ENCODE results near the gene DUS3L.
"Not testable (repeated sequence)": the region's sequence is repeated elsewhere in the genome, so short reads cannot be mapped to it uniquely, and the experiment has no call there.

The DUS3L gene

DNA sequence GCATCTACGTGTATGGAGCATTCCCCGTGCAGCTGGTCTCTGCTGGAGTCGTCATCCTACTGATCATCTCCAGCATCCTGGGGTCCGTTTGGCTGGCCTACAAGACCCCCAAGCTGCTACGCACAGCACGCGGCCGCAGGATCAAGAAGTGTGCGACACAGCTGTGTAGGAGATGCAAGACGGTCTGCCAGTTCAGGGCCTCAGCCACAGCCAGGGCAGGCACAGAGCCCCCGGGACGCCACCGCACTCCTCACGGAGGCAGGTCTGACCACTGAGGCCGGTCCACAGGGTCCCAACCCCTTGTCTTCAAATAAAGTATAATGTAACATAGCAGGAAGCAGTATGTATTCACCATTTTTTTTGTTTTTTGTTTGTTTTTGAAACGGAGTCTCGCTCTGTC is 12.6 kb downstream of the DUS3L start:
- no peak for DNase-seq (ENCODE audit: low read depth in 4 of 4, low spot score in 1 of 4)

GRCh38 chr19:5775668-5776309 is 15.2 kb downstream of the DUS3L start:
- DNase-seq (ENCODE audit: low read depth in 4 of 4, low spot score in 1 of 4), result no peak

DNA sequence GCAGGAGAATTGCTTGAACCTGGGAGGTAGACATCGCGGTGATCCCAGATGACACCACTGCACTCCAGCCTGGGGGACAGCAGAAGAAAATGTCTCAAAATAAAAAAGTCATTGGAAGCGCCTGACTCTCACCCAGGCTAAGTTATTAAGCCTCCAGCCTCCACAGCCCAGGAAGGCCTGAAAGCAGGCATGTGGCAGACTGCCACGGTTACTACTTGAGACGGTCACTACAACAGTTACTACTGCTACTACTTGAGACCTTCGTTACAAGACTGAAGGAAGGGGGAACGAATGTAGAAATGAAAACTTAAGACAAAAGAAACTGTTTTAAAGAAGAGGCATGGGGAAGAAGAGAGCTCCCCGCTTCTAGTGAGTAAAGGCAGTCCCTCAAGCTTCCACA is 16.0 kb downstream of the DUS3L start:
- DNase-seq (ENCODE audit: low read depth in 4 of 4, low spot score in 1 of 4), result no peak

- no peak for DNase-seq (ENCODE audit: low read depth in 4 of 4, low spot score in 1 of 4)
Observed at GRCh38 chr19:5773276-5773675, 17.7 kb downstream of the DUS3L start.

DNA sequence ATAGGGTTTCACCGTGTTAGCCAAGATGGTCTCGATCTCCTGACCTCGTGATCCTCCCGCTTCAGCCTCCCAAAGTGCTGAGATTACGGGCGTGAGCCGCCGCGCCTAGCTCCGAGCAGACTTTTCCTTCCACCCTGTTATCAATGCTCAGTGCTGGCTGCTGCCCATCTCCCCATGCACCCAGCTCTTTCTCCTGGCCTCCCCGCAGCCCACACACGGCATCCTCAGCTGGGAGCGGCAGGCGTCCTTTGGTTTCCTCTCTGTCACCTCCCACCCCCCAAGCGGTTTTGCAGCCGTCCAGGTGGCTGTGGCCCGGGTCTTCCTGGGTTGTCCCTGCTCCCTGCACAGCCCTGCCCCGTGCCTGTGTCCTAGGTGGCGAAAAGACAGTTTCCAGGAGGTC is 18.5 kb downstream of the DUS3L start:
- DNase-seq (ENCODE audit: low read depth in 4 of 4, low spot score in 1 of 4), result no peak

DNA sequence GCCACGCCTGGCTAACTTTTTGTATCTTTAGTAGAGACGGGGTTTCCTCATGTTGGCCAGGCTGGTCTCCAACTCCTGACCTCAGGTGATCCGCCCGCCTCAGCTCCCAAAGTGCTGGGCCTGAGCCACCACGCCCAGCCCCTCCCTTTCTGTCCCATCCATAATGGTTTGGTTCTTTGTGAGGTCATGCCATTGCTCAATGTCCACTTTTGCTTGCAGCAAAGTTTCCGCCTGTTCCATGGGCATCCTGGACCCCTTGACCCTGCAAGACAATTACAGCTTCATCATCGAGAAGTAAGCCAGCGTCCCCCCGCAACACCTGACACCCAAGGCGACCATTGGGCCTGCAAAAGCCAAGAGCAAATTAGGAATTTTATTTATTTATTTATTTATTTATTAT is 23.0 kb downstream of the DUS3L start:
- DNase-seq (ENCODE audit: low read depth in 4 of 4, low spot score in 1 of 4), result no peak

- no peak for DNase-seq (ENCODE audit: low read depth in 4 of 4, low spot score in 1 of 4)
Observed at GRCh38 chr19:5765220-5765619, 25.7 kb downstream of the DUS3L start.

DNA sequence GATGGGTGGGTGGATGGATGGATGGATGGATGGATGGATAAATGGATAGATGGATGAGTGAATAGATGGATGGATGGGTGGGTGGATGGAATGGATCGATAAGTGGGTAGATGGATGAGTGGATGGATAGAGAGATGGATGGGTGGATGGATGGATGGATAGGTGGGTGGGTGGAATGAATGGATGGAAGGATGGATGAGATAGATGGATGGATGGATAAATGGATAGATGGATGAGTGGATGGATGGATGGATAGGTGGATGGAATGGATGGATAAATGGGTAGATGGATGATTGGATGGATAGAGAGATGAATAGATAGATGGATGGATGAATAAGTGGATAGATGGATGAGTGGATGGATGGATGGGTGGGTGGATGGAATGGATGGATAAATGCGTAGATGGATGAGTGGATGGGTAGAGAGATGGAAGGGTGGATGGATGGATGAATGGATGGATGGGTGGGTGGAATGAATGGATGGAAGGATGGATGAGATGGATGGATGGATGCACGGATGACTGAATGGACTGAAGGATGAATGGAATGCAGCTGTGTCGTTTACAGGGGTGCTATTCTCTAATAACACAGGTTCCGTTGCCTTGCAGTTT is 28.2 kb downstream of the DUS3L start:
- no peak for DNase-seq (ENCODE audit: low read depth in 4 of 4, low spot score in 1 of 4)

GRCh38 chr19:5753743-5754142 is 37.2 kb downstream of the DUS3L start:
- DNase-seq (ENCODE audit: low read depth in 4 of 4, low spot score in 1 of 4), result no peak

DNA sequence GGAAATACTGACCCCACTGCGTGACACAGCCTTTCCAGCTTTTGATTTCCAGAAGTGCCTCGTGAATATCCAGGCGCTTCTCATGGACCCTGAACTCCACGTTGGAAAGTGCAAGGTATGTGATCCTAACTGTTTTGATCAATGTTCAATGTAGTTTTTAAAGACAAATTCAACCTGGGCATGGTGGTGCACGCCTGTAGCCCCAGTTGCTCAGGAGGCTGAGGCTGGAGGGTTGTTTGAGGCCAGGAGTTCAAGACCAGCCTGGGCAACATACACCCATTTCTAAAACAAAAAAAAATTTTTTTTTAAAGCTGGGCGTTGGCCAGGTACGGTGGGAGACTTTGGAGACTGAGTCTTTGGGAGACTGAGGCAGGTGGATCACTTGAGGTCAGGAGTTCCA is 39.3 kb downstream of the DUS3L start:
- no peak for DNase-seq (ENCODE audit: low read depth in 4 of 4, low spot score in 1 of 4)

GRCh38 chr19:5749505-5749904 is 41.5 kb downstream of the DUS3L start:
- DNase-seq (ENCODE audit: low read depth in 4 of 4, low spot score in 1 of 4), result no peak

DNA sequence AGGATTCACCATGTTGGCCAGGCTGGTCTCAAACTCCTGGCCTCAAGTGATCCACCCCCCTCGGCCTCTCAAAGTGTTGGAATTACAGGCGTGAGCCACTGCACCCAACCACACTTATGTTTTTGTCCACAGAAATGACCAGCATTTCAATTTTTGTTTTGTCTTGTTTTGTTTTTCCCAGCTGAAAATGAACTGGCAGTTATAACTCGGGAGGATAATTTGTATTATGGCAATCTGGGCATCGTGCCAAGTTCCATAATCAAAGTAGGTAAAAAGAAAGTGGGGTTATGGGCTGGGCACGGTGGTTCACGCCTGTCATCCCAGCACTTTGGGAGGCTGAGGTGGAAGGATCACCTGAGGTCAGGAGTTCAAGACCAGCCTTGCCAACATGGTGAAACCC is 42.0 kb downstream of the DUS3L start:
- not testable (repeated sequence) for DNase-seq (ENCODE audit: low read depth in 4 of 4, low spot score in 1 of 4)

DNA sequence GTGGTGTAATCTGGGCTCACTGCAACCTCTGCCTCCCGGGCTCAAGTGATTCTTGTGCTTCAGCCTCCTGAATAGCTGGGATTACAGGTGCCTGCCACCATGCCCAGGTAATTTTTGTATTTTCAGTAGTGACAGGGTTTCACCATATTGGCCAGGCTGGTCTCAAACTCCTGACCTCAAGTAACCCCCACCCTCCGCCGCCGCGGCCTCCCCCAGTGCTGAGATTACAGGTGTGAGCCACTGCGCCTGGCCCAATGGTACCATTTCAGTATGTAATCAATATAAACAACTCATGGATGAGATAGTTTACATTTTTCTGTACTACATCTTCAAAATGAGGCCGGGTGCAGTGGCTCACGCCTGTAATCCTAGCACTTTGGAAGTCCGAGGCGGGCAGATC is 46.0 kb downstream of the DUS3L start:
- DNase-seq (ENCODE audit: low read depth in 4 of 4, low spot score in 1 of 4), result not testable (repeated sequence)

GRCh38 chr19:5743630-5744029 is 47.3 kb downstream of the DUS3L start:
- no peak for DNase-seq (ENCODE audit: low read depth in 4 of 4, low spot score in 1 of 4)

DNA sequence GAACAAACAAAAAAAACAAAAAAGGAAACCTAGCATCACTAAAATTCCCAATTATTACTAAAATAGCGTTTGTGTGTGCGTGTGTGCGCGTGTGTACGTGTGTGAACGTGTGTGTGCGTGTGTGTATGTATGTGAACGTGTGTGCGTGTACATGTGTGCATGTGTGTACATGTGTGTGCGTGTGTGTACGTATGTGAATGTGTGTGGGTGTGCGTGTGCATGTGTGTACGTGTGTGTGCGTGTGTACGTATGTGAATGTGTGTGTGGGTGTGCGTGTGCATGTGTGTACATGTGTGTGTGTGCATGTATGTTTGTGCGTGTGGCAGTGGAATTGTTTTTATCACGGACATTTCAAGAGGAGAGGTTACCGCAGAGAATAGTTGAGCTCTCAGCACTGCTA is 48.9 kb downstream of the DUS3L start:
- no peak for DNase-seq (ENCODE audit: low read depth in 4 of 4, low spot score in 1 of 4)

GRCh38 chr19:5738423-5738822 is 52.5 kb downstream of the DUS3L start:
- DNase-seq (ENCODE audit: low read depth in 4 of 4, low spot score in 1 of 4), result no peak
